Calu3 (cell line): Measurements from ENCODE around the gene KCNT2. TPM values are rescaled to one million over a fixed set of nuclear protein-coding genes. Genes with fewer than 3 reads are reported as not detected.

Experiments
- BruUV-seq: library from RNA; stranded (reverse); fragments of 400-500 nt; replicated peaks from 2 replicates; lab custom pipeline; 2021; lab: Mats Ljungman, UMichigan
- CTCF ChIA-PET: fragments of 300-600 bp; sonication (Branson Sonifier 250); formaldehyde crosslinking; loops from one replicate; lab custom pipeline; 2022; ENCODE audit warnings: antibody characterized with exemption; lab: Charles Lee
- DNase-seq: peaks from one replicate; pipeline ENCODE4 v3.0.0; 2022
- H3K27ac Mint-ChIP-seq: one replicate; pipeline ENCODE4 v1.8.0; 2022; ENCODE audit warnings: mixed read lengths; ENCODE audit not compliant: unreplicated experiment
- H3K27me3 Mint-ChIP-seq: one replicate; pipeline ENCODE4 v1.8.0; 2022; ENCODE audit warnings: mixed read lengths; ENCODE audit not compliant: unreplicated experiment
- H3K36me3 Mint-ChIP-seq: one replicate; pipeline ENCODE4 v1.8.0; 2022; ENCODE audit warnings: mild to moderate bottlenecking, moderate library complexity, mixed read lengths; ENCODE audit not compliant: insufficient read depth, unreplicated experiment
- H3K4me1 Mint-ChIP-seq: one replicate; pipeline ENCODE4 v1.8.0; 2022; ENCODE audit warnings: mild to moderate bottlenecking, low read depth, mixed read lengths; ENCODE audit not compliant: unreplicated experiment
- H3K4me3 Mint-ChIP-seq: one replicate; pipeline ENCODE4 v1.8.0; 2022; ENCODE audit warnings: mild to moderate bottlenecking, low read depth, moderate library complexity, mixed read lengths; ENCODE audit not compliant: unreplicated experiment
- H3K9me3 Mint-ChIP-seq: one replicate; pipeline ENCODE4 v1.8.0; 2022; ENCODE audit warnings: low read depth, mixed read lengths; ENCODE audit not compliant: unreplicated experiment
- CTCF ChIP-seq: fragments of 200-600 bp; IDR thresholded peaks from one replicate; pipeline ENCODE4 v1.8.0; 2022; ENCODE audit warnings: antibody characterized with exemption; ENCODE audit not compliant: unreplicated experiment
- intact Hi-C: fragments of 100-400 bp; cut with micrococcal nuclease; formaldehyde crosslinking; loops from one replicate; pipeline ENCODE4 v1.10.0; 2022; ENCODE audit not compliant: unreplicated experiment
- total RNA-seq: library from RNA; stranded (reverse); gene quantifications from 2 replicates; pipeline ENCODE4 v1.2.3, GENCODE V29; 2022

The KCNT2 gene
- total RNA-seq, 1 experiment from 2014 or later: 3.3 TPM

GRCh38 chr1:196440711-196441110 lies 167.5 kb downstream of the KCNT2 start:
- no TSS peak for BruUV-seq
- no peak for TF ChIP-seq CTCF
- CTCF ChIA-PET: no interaction called here
- Mint-ChIP-seq H3K4me3 (no peak overlapping the region), H3K27ac (no peak overlapping the region), H3K27me3 (no peaks in the 10 kb centered on the region), H3K36me3 (no peaks in the 10 kb centered on the region), H3K9me3 (no peaks in the 10 kb centered on the region), H3K4me1 (peaks cover 14% of the 10 kb centered on the region)
- intact Hi-C loops: no loop called here
- no peak for DNase-seq

- no peak for DNase-seq
- Mint-ChIP-seq H3K36me3 (no peaks in the 10 kb centered on the region), H3K27me3 (no peaks in the 10 kb centered on the region), H3K9me3 (no peaks in the 10 kb centered on the region), H3K4me1 (peaks cover 14% of the 10 kb centered on the region), H3K27ac (no peak overlapping the region), H3K4me3 (no peak overlapping the region)
- TF ChIP-seq CTCF: no peak
- no TSS peak for BruUV-seq
- CTCF ChIA-PET: interaction anchor here (0.6 kb wide), 1 partner anchor 73 kb away, joined by 4 read pairs; no protein-coding TSS in a partner anchor
- intact Hi-C loops: no loop called here
Measured at GRCh38 chr1:196438329-196438728, 169.9 kb downstream of the KCNT2 start.

GRCh38 chr1:196437671-196438070 lies 170.6 kb downstream of the KCNT2 start:
- Mint-ChIP-seq H3K27me3 (no peaks in the 10 kb centered on the region), H3K4me3 (no peak overlapping the region), H3K4me1 (peaks cover 12% of the 10 kb centered on the region), H3K36me3 (no peaks in the 10 kb centered on the region), H3K9me3 (no peaks in the 10 kb centered on the region), H3K27ac (no peak overlapping the region)
- no peak for TF ChIP-seq CTCF
- no peak for DNase-seq
- CTCF ChIA-PET: no interaction called here
- intact Hi-C loops: no loop called here
- no TSS peak for BruUV-seq

- Mint-ChIP-seq H3K4me1 (peaks cover under 1% of the 10 kb centered on the region), H3K27ac (no peak overlapping the region), H3K27me3 (no peaks in the 10 kb centered on the region), H3K36me3 (no peaks in the 10 kb centered on the region), H3K9me3 (peaks cover 2% of the 10 kb centered on the region), H3K4me3 (no peak overlapping the region)
- intact Hi-C loops: no loop called here
- BruUV-seq: no TSS peak
- CTCF ChIA-PET: interaction anchor here (0.9 kb wide), 1 partner anchor 25 kb away, joined by 3 read pairs; no protein-coding TSS in a partner anchor
- no peak for TF ChIP-seq CTCF
- DNase-seq: no peak
Measured at GRCh38 chr1:196433000-196433399, 175.2 kb downstream of the KCNT2 start.
